Memory B cell (primary cell): ENCODE data around the gene CAPN10.

Experiments
- ATAC-seq: fragments of 150-1000 bp; cut with Tn5 transposase; 2 replicates; pipeline ENCODE4 v1.10.0; 2021; ENCODE audit warnings: low read depth, mild to moderate bottlenecking, moderate library complexity
- DNase-seq, 2 donors: peaks; one replicate each; pipeline ENCODE4 v3.0.0; 2022; ENCODE audit warnings: low spot score in 2 of 2
- H3K27ac Mint-ChIP-seq: one replicate; pipeline ENCODE4 v1.8.0; 2022; ENCODE audit warnings: mild to moderate bottlenecking, moderate library complexity, mixed read lengths
- H3K27me3 Mint-ChIP-seq: one replicate; pipeline ENCODE4 v1.8.0; 2022; ENCODE audit warnings: mixed read lengths
- H3K36me3 Mint-ChIP-seq: one replicate; pipeline ENCODE4 v1.8.0; 2022; ENCODE audit warnings: mild to moderate bottlenecking, mixed read lengths
- H3K4me1 Mint-ChIP-seq: one replicate; pipeline ENCODE4 v1.8.0; 2022; ENCODE audit warnings: mixed read lengths
- H3K4me3 Mint-ChIP-seq: one replicate; pipeline ENCODE4 v1.8.0; 2022; ENCODE audit warnings: mild to moderate bottlenecking, moderate library complexity, mixed read lengths
- H3K9me3 Mint-ChIP-seq: one replicate; pipeline ENCODE4 v1.8.0; 2022; ENCODE audit warnings: mixed read lengths

CAPN10 gene

GRCh38 chr2:240585101-240585500, 1.4 kb upstream of the CAPN10 start:
- peaks cover 36% of the 10 kb centered on the region for H3K4me1 Mint-ChIP-seq

GRCh38 chr2:240585681-240586197, 795 bp upstream of the CAPN10 start:
- peaks cover 1% of the 10 kb centered on the region for H3K9me3 Mint-ChIP-seq
- H3K4me1 Mint-ChIP-seq, result peaks cover 30% of the 10 kb centered on the region
- DNase-seq, result peak in 1 of 2 donors; percentile 31
- H3K36me3 Mint-ChIP-seq, result peaks cover 7% of the 10 kb centered on the region
- peak overlapping the region; percentile 93 for H3K27ac Mint-ChIP-seq
- H3K27me3 Mint-ChIP-seq, result no peaks in the 10 kb centered on the region
- H3K4me3 Mint-ChIP-seq, result peak overlapping the region; percentile 89
- no peak for ATAC-seq

More at GRCh38 chr2:240585101-240585500, 1.4 kb upstream of the CAPN10 start:
- Mint-ChIP-seq H3K9me3 (peaks cover 1% of the 10 kb centered on the region), H3K27me3 (no peaks in the 10 kb centered on the region), H3K36me3 (peaks cover 10% of the 10 kb centered on the region), H3K4me3 (peak overlapping the region; percentile 89), H3K27ac (peak overlapping the region; percentile 93)
- ATAC-seq (peak; percentile 31), DNase-seq (peak; percentile 25 to 46)

- ATAC-seq (peak; percentile 8), DNase-seq (no peak)
- Mint-ChIP-seq H3K27me3 (no peaks in the 10 kb centered on the region), H3K36me3 (no peaks in the 10 kb centered on the region), H3K9me3 (no peaks in the 10 kb centered on the region), H3K4me3 (peak overlapping the region; percentile 89), H3K4me1 (peaks cover 30% of the 10 kb centered on the region), H3K27ac (no peak overlapping the region)
Measured at GRCh38 chr2:240586919-240587800, 626 bp downstream of the CAPN10 start.

DNA sequence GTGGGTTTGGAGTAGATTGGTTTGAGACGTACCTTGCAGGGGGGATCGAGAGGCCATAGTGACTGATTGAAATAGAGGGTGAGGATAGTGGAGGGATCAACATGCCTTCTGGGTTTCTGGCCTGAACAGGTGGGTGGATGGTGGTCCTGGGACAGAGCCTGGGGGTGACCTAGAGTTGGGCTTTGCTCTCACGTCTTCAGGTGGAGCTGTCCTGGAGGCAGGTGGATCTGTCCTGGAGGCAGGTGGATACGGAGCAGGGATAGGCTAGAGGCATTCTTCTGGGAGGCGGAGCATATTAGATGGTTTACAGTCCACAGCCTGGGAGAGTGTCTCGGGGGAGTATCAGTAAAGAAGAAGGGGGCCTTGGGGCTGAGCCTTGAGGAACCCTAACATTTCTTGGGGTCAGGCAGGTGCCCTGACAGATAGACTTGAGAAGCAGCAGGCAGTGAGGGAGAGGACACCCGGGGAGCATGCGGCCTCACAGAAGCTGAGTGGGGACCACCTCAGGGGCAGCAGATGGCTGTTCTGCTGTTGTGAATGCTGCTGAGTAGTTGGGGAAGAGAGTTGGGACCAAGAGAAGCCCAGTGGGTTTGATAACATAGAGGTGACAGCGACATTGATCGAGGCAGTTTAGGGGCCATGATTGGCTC, 1.6 kb downstream of the CAPN10 start:
- no peaks in the 10 kb centered on the region for H3K9me3 Mint-ChIP-seq
- ATAC-seq (no peak), DNase-seq (no peak)
- no peak overlapping the region for H3K27ac Mint-ChIP-seq
- H3K27me3 Mint-ChIP-seq, result no peaks in the 10 kb centered on the region
- no peaks in the 10 kb centered on the region for H3K36me3 Mint-ChIP-seq
- peak overlapping the region; percentile 89 for H3K4me3 Mint-ChIP-seq
- H3K4me1 Mint-ChIP-seq, result peaks cover 30% of the 10 kb centered on the region

GRCh38 chr2:240588669-240589068, 2.1 kb downstream of the CAPN10 start:
- H3K27me3 Mint-ChIP-seq, result no peaks in the 10 kb centered on the region
- H3K4me3 Mint-ChIP-seq, result no peak overlapping the region
- ATAC-seq (no peak), DNase-seq (no peak)
- peaks cover 30% of the 10 kb centered on the region for H3K4me1 Mint-ChIP-seq
- H3K27ac Mint-ChIP-seq, result no peak overlapping the region
- no peaks in the 10 kb centered on the region for H3K9me3 Mint-ChIP-seq
- no peaks in the 10 kb centered on the region for H3K36me3 Mint-ChIP-seq

DNA sequence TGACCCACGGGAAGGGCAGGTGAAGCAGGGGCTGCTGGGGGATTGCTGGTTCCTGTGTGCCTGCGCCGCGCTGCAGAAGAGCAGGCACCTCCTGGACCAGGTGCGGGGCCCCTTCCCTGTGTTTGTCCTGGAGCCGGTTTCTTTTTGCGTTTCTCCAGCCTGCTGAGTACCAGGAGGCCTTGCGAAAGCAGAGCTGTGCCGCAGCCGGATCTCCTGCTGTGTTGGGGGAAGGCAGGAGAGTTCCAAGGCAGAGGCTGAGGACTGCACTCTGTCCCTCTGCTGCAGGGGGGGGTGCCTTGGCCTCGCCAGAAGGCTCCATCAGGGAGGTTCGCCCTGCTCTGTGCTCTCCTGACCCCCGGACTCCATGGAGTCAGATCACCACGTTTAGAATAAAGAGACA, 2.8 kb downstream of the CAPN10 start:
- Mint-ChIP-seq H3K36me3 (no peaks in the 10 kb centered on the region), H3K4me3 (no peak overlapping the region), H3K4me1 (peaks cover 30% of the 10 kb centered on the region), H3K9me3 (no peaks in the 10 kb centered on the region), H3K27ac (no peak overlapping the region), H3K27me3 (no peaks in the 10 kb centered on the region)
- ATAC-seq (no peak), DNase-seq (no peak)

- Mint-ChIP-seq H3K36me3 (no peaks in the 10 kb centered on the region), H3K4me3 (no peak overlapping the region), H3K27ac (no peak overlapping the region), H3K9me3 (no peaks in the 10 kb centered on the region), H3K27me3 (no peaks in the 10 kb centered on the region), H3K4me1 (peaks cover 23% of the 10 kb centered on the region)
- DNase-seq (no peak), ATAC-seq (no peak)
Measured at GRCh38 chr2:240589850-240590525, 3.5 kb downstream of the CAPN10 start.

DNA sequence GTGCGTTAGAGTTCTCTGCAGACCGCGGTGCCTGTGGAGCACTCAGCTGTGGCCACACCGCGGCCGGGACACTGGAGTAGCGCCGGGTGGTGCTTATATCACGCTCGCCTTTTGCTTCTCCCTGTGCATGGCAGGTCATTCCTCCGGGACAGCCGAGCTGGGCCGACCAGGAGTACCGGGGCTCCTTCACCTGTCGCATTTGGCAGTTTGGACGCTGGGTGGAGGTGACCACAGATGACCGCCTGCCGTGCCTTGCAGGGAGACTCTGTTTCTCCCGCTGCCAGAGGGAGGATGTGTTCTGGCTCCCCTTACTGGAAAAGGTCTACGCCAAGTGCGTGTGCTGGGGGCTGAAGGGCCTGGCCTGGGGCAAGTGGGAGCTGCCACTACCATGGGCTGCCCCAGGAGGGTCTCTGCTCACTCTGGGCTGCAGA, 4.2 kb downstream of the CAPN10 start:
- ATAC-seq (no peak), DNase-seq (no peak)
- Mint-ChIP-seq H3K36me3 (no peaks in the 10 kb centered on the region), H3K4me1 (peaks cover 18% of the 10 kb centered on the region), H3K27ac (no peak overlapping the region), H3K4me3 (no peak overlapping the region), H3K27me3 (no peaks in the 10 kb centered on the region), H3K9me3 (no peaks in the 10 kb centered on the region)

DNA sequence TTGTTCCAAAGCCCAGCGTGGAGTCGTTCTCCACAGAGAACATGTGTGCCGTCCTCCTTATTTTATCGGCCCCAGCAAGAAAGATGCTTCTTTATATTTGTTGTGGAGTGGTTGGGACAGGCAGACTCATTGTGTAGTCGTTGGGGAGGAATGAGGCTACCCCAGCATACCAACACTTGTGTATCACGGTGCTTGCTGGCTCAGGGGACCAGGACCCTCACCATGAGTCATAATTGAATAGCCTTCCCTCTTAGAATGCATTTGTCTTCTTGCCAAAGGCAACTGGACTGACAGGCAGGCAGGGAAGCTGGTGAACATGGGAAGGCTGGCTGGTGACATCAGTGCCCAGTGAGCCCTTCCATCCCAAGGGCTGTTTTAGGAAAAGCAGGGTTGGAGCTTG, 4.7 kb downstream of the CAPN10 start:
- Mint-ChIP-seq H3K27ac (no peak overlapping the region), H3K4me3 (no peak overlapping the region), H3K4me1 (peaks cover 16% of the 10 kb centered on the region), H3K9me3 (no peaks in the 10 kb centered on the region), H3K27me3 (no peaks in the 10 kb centered on the region), H3K36me3 (no peaks in the 10 kb centered on the region)
- DNase-seq (no peak), ATAC-seq (no peak)

DNA sequence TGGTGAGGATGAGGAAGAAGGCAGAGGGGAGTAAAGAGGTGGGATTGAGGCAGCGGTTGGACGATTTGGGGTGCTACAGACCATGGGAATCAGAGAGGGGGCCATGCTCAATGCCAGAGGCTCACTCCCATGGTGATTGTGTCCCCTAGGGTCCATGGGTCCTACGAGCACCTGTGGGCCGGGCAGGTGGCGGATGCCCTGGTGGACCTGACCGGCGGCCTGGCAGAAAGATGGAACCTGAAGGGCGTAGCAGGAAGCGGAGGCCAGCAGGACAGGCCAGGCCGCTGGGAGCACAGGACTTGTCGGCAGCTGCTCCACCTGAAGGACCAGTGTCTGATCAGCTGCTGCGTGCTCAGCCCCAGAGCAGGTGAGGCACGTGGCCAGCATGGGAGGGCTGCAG, 5.2 kb downstream of the CAPN10 start:
- H3K27ac Mint-ChIP-seq, result no peak overlapping the region
- no peaks in the 10 kb centered on the region for H3K36me3 Mint-ChIP-seq
- H3K9me3 Mint-ChIP-seq, result no peaks in the 10 kb centered on the region

DNA sequence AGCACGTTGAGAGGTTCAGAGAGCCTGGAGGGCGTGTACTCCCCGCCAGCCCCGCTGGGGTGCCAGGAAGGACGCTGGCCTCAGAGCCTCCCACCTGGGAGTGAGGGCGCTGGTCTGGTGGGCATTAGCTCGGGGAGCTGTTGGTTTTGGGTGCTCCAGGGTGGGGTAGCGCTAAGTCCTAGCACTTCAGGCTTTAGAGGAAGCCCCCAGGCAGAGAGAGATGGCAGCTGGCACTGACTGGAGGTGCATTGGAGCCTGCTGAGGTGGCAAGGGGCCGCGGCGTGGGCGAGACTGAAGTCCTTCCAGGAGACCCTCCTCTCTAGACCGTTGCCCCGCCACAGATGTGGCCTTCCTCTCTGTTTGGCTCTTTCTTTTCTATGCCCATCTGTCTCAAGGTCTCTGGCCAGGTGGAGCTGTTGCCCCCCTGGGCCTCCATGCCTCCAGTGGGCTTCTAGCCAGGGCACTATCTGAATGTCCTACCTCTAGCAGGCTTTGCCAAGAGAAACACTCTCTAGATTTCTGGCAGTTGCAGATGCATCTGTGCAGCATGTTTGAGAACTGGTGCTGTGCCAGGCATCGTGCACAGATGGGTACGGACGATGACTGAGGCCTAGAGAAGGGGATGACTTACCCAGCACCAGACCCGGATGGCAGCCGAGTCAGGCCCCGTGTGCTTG, 6.6 kb downstream of the CAPN10 start:
- no peaks in the 10 kb centered on the region for H3K36me3 Mint-ChIP-seq

More for the DNA sequence above, 5.2 kb downstream of the CAPN10 start:
- Mint-ChIP-seq H3K27me3 (no peaks in the 10 kb centered on the region), H3K4me3 (no peak overlapping the region), H3K4me1 (peaks cover 16% of the 10 kb centered on the region)
- DNase-seq, result no peak
- ATAC-seq, result no peak

GRCh38 chr2:240593703-240594451, 7.3 kb downstream of the CAPN10 start:
- H3K4me1 Mint-ChIP-seq, result peaks cover under 1% of the 10 kb centered on the region
- DNase-seq (no peak), ATAC-seq (no peak)
- no peak overlapping the region for H3K4me3 Mint-ChIP-seq
- no peak overlapping the region for H3K27ac Mint-ChIP-seq
- H3K27me3 Mint-ChIP-seq, result no peaks in the 10 kb centered on the region
- no peaks in the 10 kb centered on the region for H3K9me3 Mint-ChIP-seq
- peaks cover under 1% of the 10 kb centered on the region for H3K36me3 Mint-ChIP-seq

More for the DNA sequence above, 6.6 kb downstream of the CAPN10 start:
- no peak for DNase-seq
- H3K27me3 Mint-ChIP-seq, result no peaks in the 10 kb centered on the region
- H3K4me1 Mint-ChIP-seq, result peaks cover 7% of the 10 kb centered on the region
- no peaks in the 10 kb centered on the region for H3K9me3 Mint-ChIP-seq
- H3K4me3 Mint-ChIP-seq, result no peak overlapping the region
- no peak overlapping the region for H3K27ac Mint-ChIP-seq
- ATAC-seq, result no peak
